Activated CD4-positive, alpha-beta memory T cell treated with anti-CD3 and anti-CD28 coated beads, Interleukin-2, amount 10 ng/mL, durations not matched to agents 7 days and 5 days (primary cell): ENCODE results near the gene EFNB2. TPM values are rescaled to one million over a fixed set of nuclear protein-coding genes. Genes with fewer than 3 reads are reported as not detected.

ENCODE experiments used
- CTCF ChIA-PET: fragments of 350-600 bp; sonication (Branson Sonifier 250); formaldehyde crosslinking; loops from one replicate; lab custom pipeline; 2021; ENCODE audit warnings: antibody characterized with exemption, inconsistent platforms; lab: Charles Lee
- POLR2A ChIA-PET: fragments of 350-600 bp; sonication (Branson Sonifier 250); formaldehyde crosslinking; loops from one replicate; lab custom pipeline; 2021; ENCODE audit warnings: antibody characterized with exemption; lab: Charles Lee
- DNase-seq: peaks from one replicate; pipeline ENCODE4 v3.0.0-alpha.2; 2020
- H3K27ac Mint-ChIP-seq: one replicate; pipeline ENCODE4 v1.8.0; 2021; ENCODE audit warnings: mild to moderate bottlenecking, mixed read lengths
- H3K27me3 Mint-ChIP-seq: one replicate; pipeline ENCODE4 v1.8.0; 2021; ENCODE audit warnings: mixed read lengths
- H3K36me3 Mint-ChIP-seq: one replicate; pipeline ENCODE4 v1.8.0; 2021; ENCODE audit warnings: low read depth, mixed read lengths
- H3K4me1 Mint-ChIP-seq: one replicate; pipeline ENCODE4 v1.8.0; 2021; ENCODE audit warnings: mixed read lengths
- H3K4me3 Mint-ChIP-seq: one replicate; pipeline ENCODE4 v1.8.0; 2021; ENCODE audit warnings: mild to moderate bottlenecking, mixed read lengths
- H3K9me3 Mint-ChIP-seq: one replicate; pipeline ENCODE4 v1.8.0; 2021; ENCODE audit warnings: mixed read lengths
- total RNA-seq, 2 experiments: library from RNA; stranded (reverse); gene quantifications; one replicate each; pipeline ENCODE4 v1.2.3, GENCODE V29; 2021

Gene EFNB2
- total RNA-seq, 2 experiments from 2014 or later: 0.13 TPM

GRCh38 chr13:106490569-106491321, 44.7 kb downstream of the EFNB2 start:
- H3K27ac Mint-ChIP-seq: no peak overlapping the region
- H3K36me3 Mint-ChIP-seq: no peaks in the 10 kb centered on the region
- H3K9me3 Mint-ChIP-seq: no peaks in the 10 kb centered on the region
- DNase-seq: no peak
- H3K4me3 Mint-ChIP-seq: peak overlapping the region; percentile 60
- ChIA-PET POLR2A (no interaction called here), CTCF (no interaction called here)
- peaks cover 26% of the 10 kb centered on the region for H3K27me3 Mint-ChIP-seq
- H3K4me1 Mint-ChIP-seq: peaks cover 15% of the 10 kb centered on the region

- H3K36me3 Mint-ChIP-seq: no peaks in the 10 kb centered on the region
- no peak overlapping the region for H3K27ac Mint-ChIP-seq
- POLR2A ChIA-PET: no interaction called here
- CTCF ChIA-PET: no interaction called here
- H3K9me3 Mint-ChIP-seq: no peaks in the 10 kb centered on the region
- no peak for DNase-seq
- peaks cover 15% of the 10 kb centered on the region for H3K4me1 Mint-ChIP-seq
- no peak overlapping the region for H3K4me3 Mint-ChIP-seq
- peaks cover 33% of the 10 kb centered on the region for H3K27me3 Mint-ChIP-seq
These were observed 45.5 kb downstream of the EFNB2 start for GRCh38 chr13:106489849-106490568.

- DNase-seq: no peak
- Mint-ChIP-seq H3K27me3 (peaks cover 31% of the 10 kb centered on the region), H3K9me3 (no peaks in the 10 kb centered on the region), H3K4me1 (peaks cover 12% of the 10 kb centered on the region), H3K4me3 (no peak overlapping the region), H3K36me3 (no peaks in the 10 kb centered on the region), H3K27ac (no peak overlapping the region)
- CTCF ChIA-PET: no interaction called here
- POLR2A ChIA-PET: no interaction called here
These were observed 46.8 kb downstream of the EFNB2 start for GRCh38 chr13:106488686-106489085.

GRCh38 chr13:106488076-106488475, 47.4 kb downstream of the EFNB2 start:
- Mint-ChIP-seq H3K4me3 (no peak overlapping the region), H3K9me3 (no peaks in the 10 kb centered on the region), H3K4me1 (peaks cover 9% of the 10 kb centered on the region), H3K36me3 (no peaks in the 10 kb centered on the region), H3K27me3 (peaks cover 34% of the 10 kb centered on the region), H3K27ac (no peak overlapping the region)
- ChIA-PET POLR2A (no interaction called here), CTCF (no interaction called here)
- DNase-seq: no peak

GRCh38 chr13:106487129-106487528, 48.3 kb downstream of the EFNB2 start:
- Mint-ChIP-seq H3K9me3 (no peaks in the 10 kb centered on the region), H3K4me3 (no peak overlapping the region), H3K27ac (no peak overlapping the region), H3K27me3 (peaks cover 40% of the 10 kb centered on the region), H3K36me3 (no peaks in the 10 kb centered on the region), H3K4me1 (peaks cover 7% of the 10 kb centered on the region)
- ChIA-PET POLR2A (no interaction called here), CTCF (no interaction called here)
- no peak for DNase-seq

- peaks cover 6% of the 10 kb centered on the region for H3K4me1 Mint-ChIP-seq
- H3K9me3 Mint-ChIP-seq: no peaks in the 10 kb centered on the region
- CTCF ChIA-PET: no interaction called here
- no peak overlapping the region for H3K4me3 Mint-ChIP-seq
- POLR2A ChIA-PET: no interaction called here
- no peak for DNase-seq
- H3K27ac Mint-ChIP-seq: no peak overlapping the region
- H3K36me3 Mint-ChIP-seq: no peaks in the 10 kb centered on the region
- peaks cover 36% of the 10 kb centered on the region for H3K27me3 Mint-ChIP-seq
These were observed 49.2 kb downstream of the EFNB2 start for GRCh38 chr13:106486287-106486686.

GRCh38 chr13:106484537-106485193, 50.8 kb downstream of the EFNB2 start:
- Mint-ChIP-seq H3K9me3 (no peaks in the 10 kb centered on the region), H3K27me3 (peaks cover 31% of the 10 kb centered on the region), H3K4me1 (no peaks in the 10 kb centered on the region), H3K36me3 (no peaks in the 10 kb centered on the region), H3K27ac (no peak overlapping the region), H3K4me3 (no peak overlapping the region)
- DNase-seq: no peak
- POLR2A ChIA-PET: no interaction called here
- CTCF ChIA-PET: no interaction called here

- Mint-ChIP-seq H3K4me1 (no peaks in the 10 kb centered on the region), H3K9me3 (no peaks in the 10 kb centered on the region), H3K4me3 (no peak overlapping the region), H3K27me3 (peaks cover 27% of the 10 kb centered on the region), H3K36me3 (no peaks in the 10 kb centered on the region), H3K27ac (no peak overlapping the region)
- ChIA-PET CTCF (no interaction called here), POLR2A (no interaction called here)
- no peak for DNase-seq
These were observed 51.4 kb downstream of the EFNB2 start for GRCh38 chr13:106484084-106484483.

- Mint-ChIP-seq H3K27ac (no peak overlapping the region), H3K27me3 (peaks cover 27% of the 10 kb centered on the region), H3K9me3 (no peaks in the 10 kb centered on the region), H3K4me1 (no peaks in the 10 kb centered on the region), H3K36me3 (no peaks in the 10 kb centered on the region), H3K4me3 (no peak overlapping the region)
- ChIA-PET CTCF (no interaction called here), POLR2A (no interaction called here)
- no peak for DNase-seq
These were observed 53.5 kb downstream of the EFNB2 start for GRCh38 chr13:106481919-106482318.

GRCh38 chr13:106480351-106480910, 55.0 kb downstream of the EFNB2 start:
- CTCF ChIA-PET: no interaction called here
- Mint-ChIP-seq H3K4me3 (no peak overlapping the region), H3K36me3 (no peaks in the 10 kb centered on the region)

GRCh38 chr13:106479929-106480328, 55.5 kb downstream of the EFNB2 start:
- Mint-ChIP-seq H3K4me1 (no peaks in the 10 kb centered on the region), H3K9me3 (no peaks in the 10 kb centered on the region), H3K27ac (no peak overlapping the region), H3K27me3 (peaks cover 16% of the 10 kb centered on the region), H3K4me3 (no peak overlapping the region), H3K36me3 (no peaks in the 10 kb centered on the region)
- ChIA-PET POLR2A (no interaction called here), CTCF (no interaction called here)
- no peak for DNase-seq

More at GRCh38 chr13:106480351-106480910, 55.0 kb downstream of the EFNB2 start:
- Mint-ChIP-seq H3K27me3 (peaks cover 21% of the 10 kb centered on the region), H3K9me3 (no peaks in the 10 kb centered on the region), H3K4me1 (no peaks in the 10 kb centered on the region), H3K27ac (no peak overlapping the region)
- POLR2A ChIA-PET: no interaction called here
- DNase-seq: no peak

GRCh38 chr13:106478116-106478515, 57.3 kb downstream of the EFNB2 start:
- no peak overlapping the region for H3K4me3 Mint-ChIP-seq
- H3K27me3 Mint-ChIP-seq: peaks cover 10% of the 10 kb centered on the region
- no peak for DNase-seq
- H3K27ac Mint-ChIP-seq: no peak overlapping the region
- H3K4me1 Mint-ChIP-seq: no peaks in the 10 kb centered on the region
- no peaks in the 10 kb centered on the region for H3K36me3 Mint-ChIP-seq
- POLR2A ChIA-PET: no interaction called here
- H3K9me3 Mint-ChIP-seq: no peaks in the 10 kb centered on the region
- CTCF ChIA-PET: no interaction called here

GRCh38 chr13:106477303-106477702, 58.2 kb downstream of the EFNB2 start:
- Mint-ChIP-seq H3K27ac (no peak overlapping the region), H3K4me3 (no peak overlapping the region), H3K4me1 (no peaks in the 10 kb centered on the region), H3K36me3 (no peaks in the 10 kb centered on the region), H3K9me3 (no peaks in the 10 kb centered on the region), H3K27me3 (peaks cover 3% of the 10 kb centered on the region)
- ChIA-PET POLR2A (no interaction called here), CTCF (no interaction called here)
- DNase-seq: no peak
